HG03558 (cell line): ENCODE measurements around the gene DFFB.

ENCODE experiments used
- ATAC-seq: cut with Tn5 transposase; IDR thresholded peaks from one replicate; pipeline ENCODE4 v1.9.1; 2021; ENCODE audit warnings: moderate number of reproducible peaks; ENCODE audit not compliant: unreplicated experiment; ENCODE audit errors: extremely low read depth

The DFFB gene

GRCh38 chr1:3893190-3893589 lies 35.9 kb downstream of the DFFB start:
- ATAC-seq: no peak

- no peak for ATAC-seq
Observed at GRCh38 chr1:3894626-3895278, 37.5 kb downstream of the DFFB start.

DNA sequence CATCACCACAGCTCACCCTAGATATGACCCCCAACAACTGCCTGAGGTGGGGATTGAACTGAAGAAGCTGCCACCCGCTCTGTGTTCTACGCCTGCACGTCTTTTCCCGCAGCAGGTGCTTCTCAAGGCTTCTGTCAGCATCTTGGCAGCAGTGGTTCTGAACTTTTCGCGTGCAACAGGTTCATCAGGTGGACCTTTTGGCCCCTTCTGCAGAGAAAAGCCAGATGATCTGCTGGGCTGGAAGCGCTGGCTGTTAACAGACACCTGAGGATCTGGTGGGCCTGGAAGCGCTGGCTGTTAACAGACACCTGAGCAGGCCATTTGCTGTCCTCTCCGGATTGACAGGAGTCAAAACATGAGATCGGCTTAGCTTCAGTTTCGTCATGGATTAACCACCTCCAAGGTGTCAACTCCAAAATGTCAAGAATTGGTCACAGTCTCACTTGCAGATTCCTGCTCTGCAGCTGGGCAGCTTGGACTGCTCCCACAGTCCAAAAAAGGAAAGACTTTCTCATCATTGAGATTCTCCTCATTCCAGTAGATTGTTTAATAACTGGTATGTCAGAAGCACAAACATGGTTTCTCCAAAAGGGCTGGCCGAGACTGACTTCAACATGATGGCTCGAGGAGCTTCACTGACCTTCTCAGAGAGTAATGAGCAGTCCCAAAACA lies 38.1 kb downstream of the DFFB start:
- ATAC-seq: no peak

GRCh38 chr1:3895951-3896325 lies 38.7 kb downstream of the DFFB start:
- no peak for ATAC-seq

GRCh38 chr1:3896396-3897000 lies 39.2 kb downstream of the DFFB start:
- ATAC-seq: no peak

- ATAC-seq: no peak
Observed at GRCh38 chr1:3898475-3898735, 41.1 kb downstream of the DFFB start.

- no peak for ATAC-seq
Observed at GRCh38 chr1:3898994-3899753, 41.9 kb downstream of the DFFB start.

DNA sequence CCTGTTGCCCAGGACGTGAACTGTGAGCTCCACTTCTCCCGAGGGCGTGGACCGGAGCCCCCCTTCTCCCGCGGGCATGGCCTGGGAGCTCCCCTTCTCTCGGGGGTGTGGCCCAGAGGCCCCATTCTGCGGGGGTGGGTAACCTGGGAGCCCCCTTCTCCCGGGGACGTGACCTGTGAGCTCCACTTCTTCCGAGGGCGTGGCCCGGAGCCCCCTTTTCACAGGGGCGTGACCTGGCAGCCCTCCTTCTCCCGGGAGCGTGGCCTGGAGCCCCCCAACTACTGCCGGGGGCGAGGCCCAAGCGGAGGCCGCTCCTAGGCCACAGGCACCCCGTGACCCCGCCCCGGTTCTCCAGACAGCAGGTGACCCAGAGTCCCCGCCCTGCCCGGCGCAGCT lies 42.5 kb downstream of the DFFB start:
- ATAC-seq: no peak

DNA sequence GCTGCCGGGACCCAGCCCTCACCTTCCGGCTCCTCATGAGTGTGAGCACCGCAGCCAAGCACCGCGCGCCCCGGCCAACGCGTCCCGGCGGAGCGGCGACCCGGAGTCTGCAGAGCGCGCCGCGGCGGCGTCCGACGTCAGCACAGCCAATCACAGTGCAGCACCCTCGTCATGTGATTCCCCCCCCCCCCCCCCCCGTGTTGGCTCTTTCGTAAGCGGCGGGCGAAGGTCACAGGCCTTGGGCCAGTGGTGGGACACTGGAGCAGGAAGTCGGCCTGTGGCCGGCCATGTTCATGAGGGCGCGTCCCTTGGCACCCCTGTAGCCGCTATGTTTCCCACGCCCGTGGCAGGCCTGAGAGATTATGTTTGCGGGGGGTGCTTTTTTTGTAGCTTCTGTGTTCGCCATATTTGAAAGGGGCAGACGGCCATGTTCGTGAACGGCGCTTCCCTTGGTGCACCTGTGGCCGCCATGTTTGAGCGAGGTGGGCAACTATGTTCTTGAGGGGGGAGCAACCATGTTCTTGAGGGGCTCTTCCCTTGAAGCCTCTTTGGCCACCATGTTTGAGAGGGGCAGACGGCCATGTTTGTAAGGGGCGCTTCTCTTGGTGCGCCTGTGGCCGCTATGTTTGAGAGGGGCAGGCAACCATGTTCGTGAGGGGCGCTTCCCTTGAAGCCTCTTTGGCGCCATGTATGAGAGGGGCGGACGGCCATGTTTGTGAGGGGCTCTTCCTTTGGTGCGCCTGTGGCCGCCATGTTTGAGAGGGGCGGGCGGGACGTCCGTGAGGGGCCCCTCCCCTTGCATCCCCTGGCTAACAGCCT lies 43.1 kb downstream of the DFFB start, which contains the start of gene C1orf174:
TSS of gene C1orf174 (minus strand) at position 123 of the 819 bp plus-strand sequence. CDS start at position 37, 86 bp downstream.
- ATAC-seq: peak; percentile 53

GRCh38 chr1:3900969-3901529 lies 43.8 kb downstream of the DFFB start:
- peak; percentile 26 for ATAC-seq

- ATAC-seq: no peak
Observed at GRCh38 chr1:3902111-3902511, 44.8 kb downstream of the DFFB start.

DNA sequence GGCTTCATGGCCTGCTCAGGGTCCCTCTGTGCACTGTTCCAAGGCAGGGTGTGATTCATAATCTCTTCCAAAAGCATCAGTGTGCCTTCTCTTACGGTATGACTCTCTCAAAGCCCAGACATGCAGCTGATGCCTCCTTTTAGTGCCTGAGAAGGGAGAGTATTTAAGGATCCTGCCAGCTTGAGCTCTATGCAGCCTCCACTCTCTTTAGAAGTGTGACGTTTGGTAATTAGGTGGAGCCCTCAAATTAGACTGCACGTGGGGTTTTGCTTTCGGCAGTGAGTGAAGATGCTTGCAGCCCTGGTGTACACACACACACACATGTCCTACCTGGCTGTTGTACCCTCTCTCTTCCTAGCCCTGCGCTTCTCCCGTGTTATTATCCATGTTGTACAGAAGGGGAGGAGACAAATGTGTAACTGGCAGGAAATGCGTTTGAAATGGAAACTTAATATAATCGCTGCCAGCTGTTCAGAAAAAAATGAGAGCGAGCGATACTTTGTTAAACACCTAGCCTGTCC lies 45.4 kb downstream of the DFFB start:
- ATAC-seq: no peak

- no peak for ATAC-seq
Observed at GRCh38 chr1:3903141-3904005, 46.1 kb downstream of the DFFB start.

DNA sequence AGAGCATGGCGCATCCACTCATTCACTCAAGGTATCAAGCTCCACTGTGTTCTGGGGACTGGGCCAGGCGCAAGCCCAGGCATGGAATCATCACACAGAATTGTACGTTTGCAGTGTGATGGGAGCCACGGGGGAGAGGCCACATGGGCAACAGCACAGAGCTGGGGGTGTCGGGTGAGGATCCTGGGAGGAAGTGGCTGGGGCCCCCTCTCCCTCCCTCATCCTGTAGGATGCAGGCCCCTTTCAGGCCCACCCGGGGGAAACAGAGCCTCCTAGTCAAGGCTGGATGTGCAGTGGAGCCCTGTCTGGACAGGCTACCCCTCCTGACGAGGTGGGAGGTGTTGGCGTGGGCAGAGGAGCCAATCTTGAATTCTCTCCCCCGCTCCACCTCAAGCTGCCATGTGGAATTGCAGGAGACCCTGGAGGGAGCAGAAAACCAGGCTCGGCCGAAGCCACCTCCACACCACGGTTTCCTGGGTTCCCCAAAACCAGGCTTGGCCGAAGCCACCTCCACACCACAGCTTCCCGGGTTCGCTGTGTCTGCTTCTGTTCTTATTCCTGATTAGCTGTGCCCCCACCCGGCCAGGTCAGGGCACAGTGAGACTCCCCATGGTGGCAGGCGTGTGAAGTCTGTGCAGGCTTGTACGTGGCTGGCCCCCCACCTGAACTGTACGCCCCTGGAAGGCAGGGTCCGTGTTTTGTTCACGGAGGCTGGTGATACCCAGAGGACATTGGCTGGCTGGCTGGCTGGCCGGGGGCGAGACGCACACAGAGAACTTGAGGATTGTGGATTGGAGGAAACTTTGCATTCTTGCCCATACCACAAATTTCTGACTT lies 46.9 kb downstream of the DFFB start:
- no peak for ATAC-seq

- no peak for ATAC-seq
Observed at GRCh38 chr1:3904843-3905185, 47.5 kb downstream of the DFFB start.

GRCh38 chr1:3905266-3905952 lies 48.1 kb downstream of the DFFB start:
- no peak for ATAC-seq

DNA sequence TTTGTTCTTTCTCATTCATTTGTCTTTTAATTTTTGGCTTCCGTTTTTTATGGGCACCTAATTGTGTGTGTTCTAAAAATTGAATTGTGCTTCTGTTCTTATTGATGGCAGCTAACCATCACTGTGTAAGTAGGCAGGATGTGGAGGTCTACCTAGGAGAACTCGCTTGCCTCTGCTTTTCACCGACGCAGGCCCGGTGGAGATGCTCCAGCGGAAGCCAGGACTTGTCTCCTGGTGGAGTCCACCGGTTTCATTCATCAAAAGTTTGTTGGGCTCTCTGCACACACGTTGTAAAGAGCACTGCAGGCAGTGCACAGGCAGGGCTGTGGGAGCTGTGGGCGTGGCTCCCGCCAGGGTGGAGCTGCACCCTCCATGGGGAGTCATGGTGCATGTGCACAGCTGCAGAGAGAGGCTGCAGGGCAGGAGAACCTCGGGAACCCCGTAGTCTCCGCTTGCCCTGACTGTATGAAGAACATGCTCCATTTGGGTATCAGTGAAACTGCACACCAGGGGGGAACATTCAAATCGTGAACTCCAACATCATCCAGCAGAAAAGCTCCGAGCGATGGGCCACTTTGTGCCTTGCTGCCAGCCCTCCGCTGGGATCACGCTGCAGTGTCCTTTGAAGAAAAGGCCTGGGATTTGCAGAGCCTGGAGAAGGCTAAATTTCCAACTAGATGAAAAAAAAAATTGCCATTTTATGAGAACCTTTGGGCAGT lies 48.8 kb downstream of the DFFB start:
- ATAC-seq: no peak
